ENCODE measurements around the gene AFMID.

The AFMID gene

DNA sequence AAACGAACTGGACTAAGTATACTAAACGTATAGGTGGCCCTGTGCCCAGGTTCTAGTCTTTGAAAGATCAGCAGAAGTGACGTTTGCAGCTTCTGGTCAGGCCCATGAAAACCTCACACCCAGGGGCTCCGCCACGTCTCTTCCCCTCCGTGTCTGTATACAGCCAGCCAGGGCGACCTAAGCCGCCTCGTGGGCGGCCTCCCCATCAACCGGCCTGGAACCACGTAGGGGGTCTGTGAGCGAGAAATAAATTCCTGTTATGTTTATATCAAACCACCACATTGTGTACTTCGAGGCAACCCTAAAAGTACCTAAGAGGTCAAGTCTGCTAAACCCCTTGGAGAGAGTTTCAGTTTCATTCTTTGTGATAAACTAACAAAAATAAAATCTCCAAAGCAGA lies 7.1 kb upstream of the AFMID start:
- no peak for FAIRE-seq

GRCh38 chr17:78180508-78180907 lies 6.7 kb upstream of the AFMID start:
- no peak for FAIRE-seq

DNA sequence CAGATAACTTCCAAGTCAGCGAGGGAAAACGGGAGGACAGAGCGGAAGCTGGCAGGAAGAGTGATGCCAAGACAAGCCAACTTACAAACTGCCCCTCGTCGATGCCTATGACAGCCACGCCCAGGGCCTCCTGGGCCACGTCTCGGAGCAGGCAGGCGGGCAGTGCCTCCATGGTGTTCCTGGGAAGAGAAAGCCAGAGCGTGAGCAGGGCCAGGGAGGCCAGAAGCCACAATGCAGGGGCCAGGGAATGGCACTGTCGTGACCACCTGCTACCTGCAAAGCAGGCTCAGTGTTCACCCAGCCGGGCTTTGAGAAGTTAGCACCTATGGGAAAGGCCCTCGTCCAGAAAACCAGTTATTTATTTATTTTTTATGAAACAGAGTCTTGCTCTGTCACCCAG lies 4.7 kb upstream of the AFMID start:
- FAIRE-seq = no peak

- FAIRE-seq = no peak
Observed at GRCh38 chr17:78183916-78184315, 3.2 kb upstream of the AFMID start.

- no peak for FAIRE-seq
Observed at GRCh38 chr17:78184351-78184750, 2.8 kb upstream of the AFMID start.

GRCh38 chr17:78184868-78185267 lies 2.3 kb upstream of the AFMID start:
- FAIRE-seq = no peak

- FAIRE-seq = no peak
Observed at GRCh38 chr17:78185981-78186691, 1.0 kb upstream of the AFMID start.

DNA sequence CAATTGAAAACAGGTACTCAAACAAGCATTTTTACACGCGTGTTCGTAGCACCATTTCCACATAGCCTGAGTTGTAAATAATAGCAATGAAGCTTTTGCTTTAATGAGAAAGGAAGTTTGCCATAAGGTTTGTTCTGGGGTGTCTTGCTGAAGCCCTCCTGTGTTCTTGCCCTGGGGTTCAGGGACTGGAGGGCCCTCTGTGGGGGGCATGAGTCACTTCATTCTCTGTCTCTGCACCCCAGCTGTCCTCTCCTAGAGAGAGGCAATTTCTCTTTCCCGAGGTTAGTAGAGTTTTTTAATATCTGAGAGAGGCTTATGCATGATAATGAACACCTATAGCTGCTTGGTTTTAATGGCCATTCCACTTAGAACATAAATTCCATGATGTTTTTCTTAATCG lies 9.6 kb downstream of the AFMID start:
- no peak for FAIRE-seq

DNA sequence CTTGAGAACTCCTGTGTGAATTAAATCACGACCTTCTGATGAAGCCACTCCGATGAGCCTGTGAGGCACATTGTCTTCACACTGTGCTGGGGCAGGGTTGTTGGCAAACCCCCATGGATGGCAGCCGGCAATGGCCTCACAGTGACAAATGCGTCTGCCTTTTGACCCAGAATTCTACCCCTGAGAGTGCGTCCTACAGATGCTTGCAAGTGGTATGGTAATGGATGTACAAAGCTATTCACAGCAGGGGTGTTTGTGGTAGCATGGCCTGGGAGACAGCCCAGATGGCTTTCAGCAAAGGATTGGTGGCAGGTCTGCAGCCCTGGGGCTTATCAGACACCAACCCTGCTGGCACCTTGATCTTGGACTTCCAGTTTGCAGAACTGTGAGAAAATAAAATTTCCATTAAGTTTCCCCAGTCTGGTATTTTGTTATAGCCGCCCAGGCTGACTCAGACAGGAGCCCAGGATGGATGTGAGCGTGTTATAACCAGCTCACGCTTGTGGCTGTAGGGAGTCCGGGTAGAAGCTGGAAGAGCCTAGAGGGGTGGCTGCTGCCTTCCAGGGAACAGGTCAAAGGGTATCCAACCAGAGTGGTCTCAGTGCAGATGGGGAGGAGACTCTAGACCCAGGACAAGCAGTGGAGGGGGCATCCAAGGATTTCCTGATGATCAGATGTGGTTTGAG lies 10.1 kb downstream of the AFMID start:
- FAIRE-seq = no peak

DNA sequence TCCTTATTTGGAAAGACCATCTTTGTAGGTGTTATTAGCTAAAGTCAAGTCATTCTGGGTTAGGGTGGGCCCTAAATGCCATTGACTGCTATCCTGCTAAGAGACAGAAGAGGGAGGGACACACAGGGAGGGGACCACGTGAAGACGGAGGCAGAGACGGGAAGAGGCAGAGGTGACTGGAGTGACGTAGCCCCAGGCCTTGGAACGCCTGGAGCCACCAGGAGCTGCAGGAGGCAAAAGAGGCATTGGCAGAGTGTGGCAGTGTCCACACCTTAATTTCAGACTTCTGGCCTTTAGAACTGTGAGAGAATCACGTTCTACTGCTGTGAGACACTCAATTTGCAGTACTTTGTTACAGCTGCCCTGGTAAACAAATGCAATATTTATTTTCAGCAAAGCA lies 13.3 kb downstream of the AFMID start:
- no peak for FAIRE-seq

DNA sequence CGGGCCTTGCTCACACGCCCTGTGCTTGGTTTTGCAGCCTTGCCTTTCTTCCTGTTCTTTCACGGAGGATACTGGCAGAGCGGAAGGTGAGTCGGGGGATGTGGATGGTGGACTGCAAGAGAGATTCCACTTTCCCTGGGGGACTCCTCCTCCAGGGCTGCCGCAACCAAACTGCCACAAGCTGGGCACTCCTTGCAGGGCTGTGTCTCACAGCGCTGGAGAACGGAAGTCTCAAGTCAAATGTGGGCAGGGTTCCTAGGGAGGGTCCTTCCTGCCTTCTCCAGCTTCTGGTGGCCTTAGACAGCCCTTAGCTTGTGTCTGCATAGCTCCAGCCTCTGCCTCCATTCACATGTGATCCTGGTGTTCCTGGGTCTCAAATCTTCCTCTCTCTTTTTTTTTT lies 15.5 kb downstream of the AFMID start:
- no peak for FAIRE-seq

DNA sequence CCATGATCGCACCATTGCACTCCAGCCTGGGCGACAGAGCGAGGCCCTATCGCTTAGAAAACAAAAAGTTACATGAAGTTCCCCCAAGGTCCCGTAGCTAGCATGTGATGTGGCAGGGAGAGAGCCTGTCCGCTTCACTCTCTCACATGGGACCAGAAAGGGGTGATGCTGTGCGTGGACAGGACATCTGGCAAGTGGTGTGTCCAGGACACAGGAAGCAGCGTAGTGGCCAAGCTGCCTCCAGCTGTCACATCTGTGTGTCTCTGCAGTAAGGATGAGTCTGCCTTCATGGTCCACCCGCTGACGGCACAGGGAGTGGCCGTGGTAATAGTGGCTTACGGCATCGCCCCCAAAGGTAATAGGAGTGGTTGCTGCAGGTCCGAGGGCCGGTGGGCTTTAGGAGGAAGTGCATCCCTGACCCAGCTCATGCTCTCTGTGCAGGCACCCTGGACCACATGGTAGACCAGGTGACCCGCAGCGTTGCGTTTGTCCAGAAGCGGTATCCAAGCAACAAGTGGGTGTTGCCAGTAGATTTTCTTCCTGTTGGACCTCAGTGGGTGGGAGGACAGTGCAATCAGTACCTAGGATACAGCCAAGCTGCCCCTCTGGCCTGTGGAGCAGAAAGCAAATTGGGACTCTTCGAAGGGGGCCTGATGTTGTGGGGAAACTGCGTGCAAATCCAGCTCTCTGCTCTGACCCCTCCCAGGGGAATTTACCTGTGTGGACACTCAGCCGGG lies 17.4 kb downstream of the AFMID start:
- FAIRE-seq = no peak

GRCh38 chr17:78205124-78205775 lies 18.1 kb downstream of the AFMID start:
- no peak for FAIRE-seq

DNA sequence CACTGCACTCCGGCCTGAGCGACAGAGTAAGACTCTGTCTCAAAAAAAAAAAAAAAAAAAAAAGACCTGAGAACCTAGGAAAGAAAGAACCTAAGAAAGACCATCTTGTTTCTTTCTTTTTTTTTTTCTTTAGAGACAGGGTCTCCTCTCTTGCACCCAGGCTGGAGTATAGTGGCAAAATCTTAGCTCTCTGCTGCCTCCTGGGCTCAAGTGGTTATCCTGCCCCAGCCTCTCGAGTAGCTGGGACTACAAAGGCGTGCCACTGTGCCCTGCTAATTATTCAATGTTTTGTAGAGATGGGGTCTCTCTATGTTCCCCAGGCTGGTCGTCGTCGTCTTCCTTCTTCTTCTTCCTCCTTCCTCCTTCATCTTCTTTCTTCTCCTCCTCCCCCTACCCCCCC lies 19.1 kb downstream of the AFMID start:
- no peak for FAIRE-seq

DNA sequence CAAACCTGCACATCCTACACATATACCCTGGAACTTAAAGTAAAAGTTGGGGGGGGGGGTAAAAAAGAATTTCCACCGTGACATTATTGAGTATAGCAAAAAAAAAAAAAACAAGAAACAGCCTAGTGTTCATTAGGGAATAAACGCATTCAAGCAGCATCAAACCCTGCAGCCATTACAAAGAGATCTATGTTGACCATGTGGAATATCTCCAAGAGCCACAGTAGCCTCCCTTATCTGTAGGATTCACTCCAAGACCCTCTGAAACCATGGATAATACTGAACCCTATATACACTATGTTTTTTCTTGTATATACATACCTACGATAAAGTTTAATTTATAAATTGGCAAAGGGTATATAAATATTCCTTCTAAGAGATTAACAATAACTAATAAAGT lies 21.3 kb downstream of the AFMID start:
- no peak for FAIRE-seq

GRCh38 chr17:78210111-78210510 lies 22.9 kb downstream of the AFMID start:
- FAIRE-seq = no peak

- FAIRE-seq = no peak
Observed at GRCh38 chr17:78211032-78211431, 23.9 kb downstream of the AFMID start.

GRCh38 chr17:78214016-78214705 lies 27.0 kb downstream of the AFMID start, which contains the start of gene BIRC5:
Gene BIRC5 (plus strand): TSS chr17:78214253. CDS start chr17:78214317, 64 bp downstream.
- no peak for FAIRE-seq

- FAIRE-seq = no peak
Observed at GRCh38 chr17:78214706-78215061, 27.5 kb downstream of the AFMID start.

- FAIRE-seq = no peak
Observed at GRCh38 chr17:78219396-78220150, 32.4 kb downstream of the AFMID start.

- no peak for FAIRE-seq
Observed at GRCh38 chr17:78223061-78223460, 35.9 kb downstream of the AFMID start.

- no peak for FAIRE-seq
Observed at GRCh38 chr17:78223765-78224164, 36.6 kb downstream of the AFMID start.

Measured in islet of Langerhans (tissue), 1 donor.